Lower leg skin (tissue), 4 donors: ENCODE results near the gene ARL5B. TPM values are rescaled to one million over a fixed set of nuclear protein-coding genes. Genes with fewer than 3 reads are reported as not detected.

Experiments used
- DNase-seq, 2 donors: peaks; one replicate each; pipeline ENCODE4 v3.0.0-alpha.2; 2019; ENCODE audit warnings: low spot score in 2 of 2
- H3K4me3 ChIP-seq: fragments of 200-600 bp; sonication (generic); 2 replicates; pipeline ENCODE4 v1.5.1; 2017; ENCODE audit warnings: mild to moderate bottlenecking, low read depth; ENCODE audit not compliant: poor library complexity, severe bottlenecking
- POLR2A ChIP-seq, 2 donors: fragments of 450-650 bp; IDR thresholded peaks; one replicate each; pipeline ENCODE4 v1.6.1; 2016 to 2017; ENCODE audit warnings: antibody characterized with exemption in 2 of 2, mild to moderate bottlenecking in 1 of 2, moderate library complexity in 1 of 2
- WGBS, 2 donors: methylation state at CpG; one replicate each; pipeline ENCODE4 v1.1.5; 2018; 5-methylcytosine and 5-hydroxymethylcytosine counted together
- intact Hi-C: fragments of 100-400 bp; cut with DNase I; formaldehyde crosslinking; loops from one replicate; pipeline ENCODE4 v1.15.0; 2023; ENCODE audit warnings: low total_unique reads
- total RNA-seq, 4 donors: library from RNA; depleted of rRNA; stranded (reverse); fragments of >200 nt; gene quantifications; one replicate each; pipeline ENCODE4 v1.1.0, GENCODE V29; 2016
- TF ChIP-seq, protein P1 (sequence below), 3 donors: fragments of 450-650 bp; IDR thresholded peaks; one replicate each; pipeline ENCODE4 v1.5.1; 2016; ENCODE audit warnings: antibody characterized with exemption in 3 of 3, mild to moderate bottlenecking in 3 of 3, moderate library complexity in 2 of 3

The ARL5B gene
- total RNA-seq, 4 donors from 2014 or later, result 10.9 to 15.9 (median 14.0) TPM

DNA sequence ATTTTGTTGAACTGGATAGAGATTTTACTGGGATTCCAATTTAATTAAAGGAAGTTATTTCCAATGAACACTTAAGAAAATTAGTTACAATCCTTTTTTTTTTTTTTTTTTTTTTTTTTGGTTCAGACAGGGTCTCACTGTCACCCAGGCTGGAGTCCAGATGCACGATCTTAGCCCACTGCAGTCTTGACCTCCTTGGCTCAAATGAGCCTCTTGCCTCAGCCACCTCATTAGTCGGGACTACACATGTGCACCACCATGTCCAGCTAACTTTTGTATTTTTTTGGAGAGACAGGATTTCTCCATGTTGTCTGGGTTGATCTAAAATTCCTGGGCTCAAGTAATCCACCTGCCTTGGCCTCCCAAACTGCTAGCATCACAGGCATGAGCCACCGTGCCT lies 2.5 kb upstream of the ARL5B start:
- no peak for DNase-seq
- intact Hi-C loops, result no loop called here
- WGBS, 2 donors, result 90 to 95% methylated on average over 3 of the region's 3 CpGs
- no peak overlapping the region for H3K4me3 ChIP-seq
- TF ChIP-seq POLR2A (IDR thresholded peaks at IDR 0.05), result no peak
- TF ChIP-seq, protein P1, sequence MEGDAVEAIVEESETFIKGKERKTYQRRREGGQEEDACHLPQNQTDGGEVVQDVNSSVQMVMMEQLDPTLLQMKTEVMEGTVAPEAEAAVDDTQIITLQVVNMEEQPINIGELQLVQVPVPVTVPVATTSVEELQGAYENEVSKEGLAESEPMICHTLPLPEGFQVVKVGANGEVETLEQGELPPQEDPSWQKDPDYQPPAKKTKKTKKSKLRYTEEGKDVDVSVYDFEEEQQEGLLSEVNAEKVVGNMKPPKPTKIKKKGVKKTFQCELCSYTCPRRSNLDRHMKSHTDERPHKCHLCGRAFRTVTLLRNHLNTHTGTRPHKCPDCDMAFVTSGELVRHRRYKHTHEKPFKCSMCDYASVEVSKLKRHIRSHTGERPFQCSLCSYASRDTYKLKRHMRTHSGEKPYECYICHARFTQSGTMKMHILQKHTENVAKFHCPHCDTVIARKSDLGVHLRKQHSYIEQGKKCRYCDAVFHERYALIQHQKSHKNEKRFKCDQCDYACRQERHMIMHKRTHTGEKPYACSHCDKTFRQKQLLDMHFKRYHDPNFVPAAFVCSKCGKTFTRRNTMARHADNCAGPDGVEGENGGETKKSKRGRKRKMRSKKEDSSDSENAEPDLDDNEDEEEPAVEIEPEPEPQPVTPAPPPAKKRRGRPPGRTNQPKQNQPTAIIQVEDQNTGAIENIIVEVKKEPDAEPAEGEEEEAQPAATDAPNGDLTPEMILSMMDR (IDR thresholded peaks at IDR 0.05), result no peak

DNA sequence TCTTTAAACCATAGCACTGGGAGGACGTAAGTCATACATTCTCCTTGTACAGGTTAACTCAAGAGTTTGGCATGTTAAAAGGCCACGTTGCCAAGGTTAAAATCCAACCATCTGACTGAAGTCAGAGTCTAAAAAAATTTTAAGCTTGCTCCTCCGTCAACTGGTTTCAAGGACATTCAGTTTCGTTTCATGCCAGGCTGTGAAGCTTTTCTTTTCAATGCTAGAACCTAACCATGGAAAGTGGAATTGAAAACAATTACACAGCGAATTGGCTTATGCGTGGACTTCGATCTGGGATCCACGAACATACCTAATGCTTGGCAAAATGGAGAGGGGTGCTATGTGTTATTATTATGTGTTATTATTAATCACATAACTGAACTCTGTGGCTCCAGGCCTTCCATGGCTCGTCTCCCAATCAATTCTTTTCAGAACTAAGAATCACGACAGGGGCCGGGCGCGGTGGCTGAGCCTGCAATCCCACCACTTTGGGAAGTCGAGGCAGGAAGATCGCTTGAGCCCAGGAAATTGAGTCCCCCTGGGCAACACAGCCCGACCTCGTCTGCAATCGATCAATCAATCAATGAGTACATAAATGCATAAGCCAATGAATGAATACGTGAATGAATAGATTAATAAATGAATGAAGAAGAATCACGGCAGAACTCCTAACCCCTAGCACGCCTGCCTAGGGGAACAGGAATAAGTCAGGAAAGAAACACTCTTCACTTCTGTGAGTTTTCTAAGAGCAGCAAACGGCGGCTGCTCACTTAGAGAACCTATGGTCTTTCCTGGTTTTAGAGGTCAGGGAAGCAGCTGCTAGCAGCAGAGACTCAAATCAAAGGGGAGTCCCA lies 733 bp upstream of the ARL5B start:
- 9 to 16% methylated on average over 23 of the region's 23 CpGs for WGBS, 2 donors
- TF ChIP-seq POLR2A (IDR thresholded peaks at IDR 0.05), result no peak
- TF ChIP-seq, protein P1 (IDR thresholded peaks at IDR 0.05), result no peak
- DNase-seq, result peak in 1 of 2 donors; percentile 18
- H3K4me3 ChIP-seq, result peak overlapping the region; percentile 97
- intact Hi-C loops, result no loop called here

DNA sequence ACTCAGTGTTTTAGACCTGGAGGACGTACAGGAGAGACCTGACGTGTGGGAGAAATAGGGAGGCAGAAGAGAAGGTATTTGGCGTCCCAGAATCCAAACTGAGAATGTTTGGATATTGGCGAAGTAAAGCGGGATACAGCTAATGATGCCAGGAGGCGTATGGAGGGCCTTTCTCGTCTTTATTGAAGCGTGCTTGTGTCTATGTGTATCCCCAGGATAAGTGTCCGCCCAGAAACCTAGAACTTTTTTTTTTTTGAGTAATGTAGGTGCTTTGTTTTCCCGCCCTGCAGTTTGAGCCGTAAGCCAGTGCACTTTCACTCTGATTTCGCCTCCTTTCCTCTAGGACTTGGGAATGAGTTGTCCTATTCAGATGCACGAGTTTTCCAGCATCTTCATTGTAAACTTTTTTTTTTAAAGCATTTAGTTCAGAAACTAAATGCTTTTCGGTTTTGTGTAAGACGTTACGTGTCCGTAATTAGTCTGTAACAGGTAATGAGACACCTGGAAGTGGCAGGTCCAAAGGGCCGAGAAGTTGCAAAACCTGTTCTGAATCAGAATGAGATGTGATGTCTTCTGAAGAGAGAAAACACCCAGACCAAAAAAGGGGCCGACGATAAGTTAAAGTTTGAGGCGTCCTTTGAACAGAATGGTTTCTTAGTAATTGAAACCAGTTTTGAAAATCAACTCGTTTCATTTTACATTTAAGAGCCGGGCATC lies 746 bp downstream of the ARL5B start:
- 0 to 1% methylated on average over 23 of the region's 23 CpGs for WGBS, 2 donors
- no peak for TF ChIP-seq POLR2A (IDR thresholded peaks at IDR 0.05)
- TF ChIP-seq, protein P1 (IDR thresholded peaks at IDR 0.05), result no peak
- intact Hi-C loops, result no loop called here
- peak overlapping the region; percentile 97 for H3K4me3 ChIP-seq
- no peak for DNase-seq

DNA sequence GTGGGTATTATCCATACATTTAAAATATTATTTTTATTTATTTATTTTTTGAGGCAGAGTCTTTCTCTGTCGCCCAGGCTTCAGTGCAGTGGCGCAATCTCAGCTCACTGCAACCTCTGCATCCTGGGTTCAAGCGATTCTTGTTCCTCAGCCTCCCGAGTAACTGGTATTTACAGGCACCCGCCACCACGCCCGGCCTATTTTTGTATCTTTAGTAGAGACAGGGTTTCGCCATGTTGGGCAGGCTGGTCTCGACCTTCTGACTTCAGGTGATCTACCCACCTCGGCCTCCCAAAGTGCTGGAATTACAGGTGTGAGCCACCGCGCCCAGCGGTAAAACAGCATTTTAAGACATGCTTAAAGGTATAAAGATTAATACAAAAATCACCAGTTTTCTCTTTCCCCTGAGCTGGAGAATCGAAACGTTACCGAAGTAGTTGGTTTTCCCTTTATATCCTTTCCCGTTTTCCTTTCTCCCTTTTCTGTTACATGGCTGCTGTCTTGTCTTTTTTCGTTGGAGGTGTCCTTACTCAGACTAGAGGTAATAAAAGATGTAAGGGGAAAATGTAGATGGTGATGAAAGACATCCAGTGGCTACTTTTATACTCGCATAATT lies 1.7 kb downstream of the ARL5B start:
- intact Hi-C loops, result no loop called here
- TF ChIP-seq POLR2A (IDR thresholded peaks at IDR 0.05), result no peak
- H3K4me3 ChIP-seq, result no peak overlapping the region
- 85 to 88% methylated on average over 19 of the region's 19 CpGs for WGBS, 2 donors
- no peak for DNase-seq

DNA sequence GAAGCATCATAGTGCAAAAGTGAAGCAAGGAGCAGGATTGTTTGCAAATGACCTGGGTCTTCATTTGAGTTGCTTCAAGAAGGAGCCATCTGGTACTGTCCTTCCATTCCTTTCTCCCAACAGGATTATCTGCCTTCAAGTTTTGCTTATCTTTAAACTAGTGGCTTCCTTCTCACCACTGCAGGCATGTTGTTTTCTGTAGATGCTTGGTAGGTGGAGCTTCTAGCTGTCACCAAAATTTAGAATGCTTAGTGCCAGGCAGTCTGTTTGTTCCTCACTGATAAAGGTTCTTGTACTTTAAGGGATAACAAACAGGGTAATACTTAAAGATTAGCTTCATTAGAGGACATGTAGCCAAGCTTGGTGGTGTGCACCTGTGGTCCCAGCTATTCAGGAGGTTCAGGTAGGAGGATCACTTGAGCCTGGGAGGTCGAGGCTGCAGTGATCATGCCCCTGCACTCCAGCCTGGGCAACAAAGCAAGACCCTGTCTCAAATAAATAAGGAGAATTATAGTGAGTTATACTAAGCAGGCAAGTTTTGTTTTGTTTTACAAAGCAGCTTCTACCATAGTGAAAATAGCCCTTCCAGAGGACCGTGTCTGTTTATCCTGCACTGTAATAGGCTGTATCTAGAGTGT lies 5.7 kb downstream of the ARL5B start:
- DNase-seq, result no peak
- intact Hi-C loops, result no loop called here
- no peak for TF ChIP-seq POLR2A (IDR thresholded peaks at IDR 0.05)
- TF ChIP-seq, protein P1 (IDR thresholded peaks at IDR 0.05), result no peak
- 95 to 98% methylated on average over 2 of the region's 2 CpGs for WGBS, 2 donors
- H3K4me3 ChIP-seq, result no peak overlapping the region
